MM.1S (cell line): Measurements from ENCODE around the gene POLR3G.

Source experiments
- DNase-seq: peaks from one replicate; pipeline ENCODE4 v3.0.0-alpha.2; 2015
- H2AFZ ChIP-seq: fragments of 300-600 bp; sonication (generic); 2 replicates; pipeline ENCODE4 v1.6.0; 2016; ENCODE audit warnings: antibody characterized with exemption, low read length
- H3F3A ChIP-seq: fragments of 300-600 bp; sonication (generic); 2 replicates; pipeline ENCODE4 v1.6.1; 2016; ENCODE audit warnings: mild to moderate bottlenecking, antibody characterized with exemption, low read length, moderate library complexity, mixed read lengths; ENCODE audit not compliant: insufficient read depth
- H3K27ac ChIP-seq: fragments of 300-600 bp; sonication (generic); 2 replicates; pipeline ENCODE4 v1.5.1; 2016; ENCODE audit warnings: mild to moderate bottlenecking, low read length
- H3K27me3 ChIP-seq: fragments of 300-600 bp; sonication (generic); replicated peaks from 2 replicates; pipeline ENCODE4 v1.6.0; 2016; ENCODE audit warnings: low read length; ENCODE audit not compliant: insufficient read depth
- H3K36me3 ChIP-seq: fragments of 300-600 bp; sonication (generic); replicated peaks from 2 replicates; pipeline ENCODE4 v1.6.1; 2016; ENCODE audit warnings: mild to moderate bottlenecking, low read length, mixed read lengths; ENCODE audit not compliant: insufficient read depth
- H3K4me1 ChIP-seq: fragments of 300-600 bp; sonication (generic); 2 replicates; pipeline ENCODE4 v1.6.1; 2016; ENCODE audit warnings: low read length, mixed read lengths
- H3K4me2 ChIP-seq: fragments of 300-600 bp; sonication (generic); 2 replicates; pipeline ENCODE4 v1.6.0; 2016; ENCODE audit warnings: low read depth, low read length
- H3K4me3 ChIP-seq: fragments of 300-600 bp; sonication (generic); 2 replicates; pipeline ENCODE4 v1.5.1; 2016; ENCODE audit warnings: low read length, mixed read lengths
- H3K79me2 ChIP-seq: fragments of 300-600 bp; sonication (generic); 2 replicates; pipeline ENCODE4 v1.6.1; 2016; ENCODE audit warnings: mixed run types, low read length, mixed read lengths
- H3K9ac ChIP-seq: fragments of 300-600 bp; sonication (generic); 2 replicates; pipeline ENCODE4 v1.6.1; 2016; ENCODE audit warnings: low read length, mixed read lengths
- H3K9me2 ChIP-seq: fragments of 300-600 bp; sonication (generic); replicated peaks from 2 replicates; pipeline ENCODE4 v1.6.1; 2016; ENCODE audit warnings: mild to moderate bottlenecking, low read length, mixed read lengths; ENCODE audit not compliant: insufficient read depth
- H3K9me3 ChIP-seq: fragments of 300-600 bp; sonication (generic); replicated peaks from 2 replicates; pipeline ENCODE4 v1.6.1; 2016; ENCODE audit warnings: mild to moderate bottlenecking, low read length, mixed read lengths; ENCODE audit not compliant: insufficient read depth
- H4K20me1 ChIP-seq: fragments of 300-600 bp; sonication (generic); 2 replicates; pipeline ENCODE4 v1.6.1; 2016; ENCODE audit warnings: mild to moderate bottlenecking, low read length, moderate library complexity, mixed read lengths; ENCODE audit not compliant: insufficient read depth
- EZH2 ChIP-seq: fragments of 300-600 bp; sonication (generic); optimal IDR thresholded peaks from 2 replicates; pipeline ENCODE3; 2017; ENCODE audit warnings: low read depth, mild to moderate bottlenecking, antibody characterized with exemption, low read length, mixed read lengths
- EZH2phosphoT487 ChIP-seq: fragments of 300-600 bp; sonication (generic); IDR thresholded peaks from 2 replicates; pipeline ENCODE4 v1.6.1; 2018; ENCODE audit warnings: antibody characterized with exemption, low read length
- TF ChIP-seq, protein P1 (sequence below): fragments of 300-600 bp; sonication (generic); IDR thresholded peaks from 2 replicates; pipeline ENCODE4 v1.5.1; 2016; ENCODE audit warnings: antibody characterized with exemption, low read length, mixed read lengths

POLR3G gene

DNA sequence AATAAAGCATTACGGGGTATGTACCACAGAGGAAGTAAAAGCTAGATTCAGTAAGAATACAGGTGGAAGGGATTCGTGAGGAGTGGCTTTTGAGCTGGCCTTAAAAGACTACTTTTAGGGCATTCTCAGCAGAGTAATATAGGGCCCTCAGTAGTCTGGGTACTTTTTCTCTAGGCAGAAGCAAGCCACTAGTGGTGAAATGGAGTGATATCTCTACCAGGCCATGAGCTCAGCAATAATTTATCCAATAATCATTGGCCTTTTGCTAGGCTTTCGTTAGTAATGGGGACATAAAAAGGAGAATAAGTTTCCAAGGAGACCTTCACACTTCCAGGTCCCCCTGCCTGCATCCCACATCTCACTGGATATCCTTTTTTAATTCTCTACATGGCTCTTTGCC lies 1.7 kb downstream of the POLR3G start:
- H3K4me2 ChIP-seq, result no peak overlapping the region
- H3K4me3 ChIP-seq, result no peak overlapping the region
- no peak for DNase-seq

DNA sequence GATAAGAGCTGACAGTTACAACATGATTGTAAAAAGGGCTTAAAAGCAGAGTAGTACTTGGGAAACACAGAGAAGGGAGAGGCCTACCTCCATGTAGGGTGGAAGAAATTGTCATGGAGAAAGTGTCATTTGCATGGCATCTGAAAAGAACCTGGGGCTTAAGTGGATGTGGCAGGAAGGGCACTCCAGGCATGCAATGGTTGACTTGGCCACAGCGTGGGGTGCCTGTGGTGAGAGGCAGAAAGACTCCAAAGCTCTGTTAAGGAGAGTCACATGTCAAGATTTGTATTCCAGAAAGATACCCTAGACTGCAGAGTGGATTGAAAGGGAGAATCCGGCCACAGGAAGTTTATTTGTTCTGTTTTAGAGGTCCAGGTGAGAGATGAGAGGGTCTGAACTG lies 2.4 kb downstream of the POLR3G start:
- H3K27ac ChIP-seq, result no peak overlapping the region
- H3K4me1 ChIP-seq, result peaks cover 9% of the 10 kb centered on the region; the same call in 1 of the 2 replicates

More for the DNA sequence above, 1.7 kb downstream of the POLR3G start:
- Histone ChIP-seq H4K20me1 (no peaks in the 10 kb centered on the region), H3K9me2 (no peaks in the 10 kb centered on the region), H3K79me2 (peaks cover 16% of the 10 kb centered on the region), H3F3A (no peaks in the 10 kb centered on the region), H3K27me3 (no peaks in the 10 kb centered on the region), H3K36me3 (no peaks in the 10 kb centered on the region), H3K27ac (no peak overlapping the region), H3K4me1 (peaks cover 9% of the 10 kb centered on the region; the same call in 1 of the 2 replicates), H2AFZ (no peak overlapping the region), H3K9me3 (no peaks in the 10 kb centered on the region), H3K9ac (no peak overlapping the region)
- TF ChIP-seq, protein P1, sequence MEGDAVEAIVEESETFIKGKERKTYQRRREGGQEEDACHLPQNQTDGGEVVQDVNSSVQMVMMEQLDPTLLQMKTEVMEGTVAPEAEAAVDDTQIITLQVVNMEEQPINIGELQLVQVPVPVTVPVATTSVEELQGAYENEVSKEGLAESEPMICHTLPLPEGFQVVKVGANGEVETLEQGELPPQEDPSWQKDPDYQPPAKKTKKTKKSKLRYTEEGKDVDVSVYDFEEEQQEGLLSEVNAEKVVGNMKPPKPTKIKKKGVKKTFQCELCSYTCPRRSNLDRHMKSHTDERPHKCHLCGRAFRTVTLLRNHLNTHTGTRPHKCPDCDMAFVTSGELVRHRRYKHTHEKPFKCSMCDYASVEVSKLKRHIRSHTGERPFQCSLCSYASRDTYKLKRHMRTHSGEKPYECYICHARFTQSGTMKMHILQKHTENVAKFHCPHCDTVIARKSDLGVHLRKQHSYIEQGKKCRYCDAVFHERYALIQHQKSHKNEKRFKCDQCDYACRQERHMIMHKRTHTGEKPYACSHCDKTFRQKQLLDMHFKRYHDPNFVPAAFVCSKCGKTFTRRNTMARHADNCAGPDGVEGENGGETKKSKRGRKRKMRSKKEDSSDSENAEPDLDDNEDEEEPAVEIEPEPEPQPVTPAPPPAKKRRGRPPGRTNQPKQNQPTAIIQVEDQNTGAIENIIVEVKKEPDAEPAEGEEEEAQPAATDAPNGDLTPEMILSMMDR, result no peak
- TF ChIP-seq EZH2 (no peak), EZH2phosphoT487 (no peak)

GRCh38 chr5:90477621-90478215 lies 3.1 kb downstream of the POLR3G start:
- H3K79me2 ChIP-seq, result peaks cover 14% of the 10 kb centered on the region
- H3K36me3 ChIP-seq, result no peaks in the 10 kb centered on the region
- H3K4me2 ChIP-seq, result no peak overlapping the region
- H3K27ac ChIP-seq, result no peak overlapping the region
- H3K9me3 ChIP-seq, result no peaks in the 10 kb centered on the region
- no peak overlapping the region for H2AFZ ChIP-seq
- peaks cover 5% of the 10 kb centered on the region; the same call in 1 of the 2 replicates for H3K4me1 ChIP-seq
- H3K4me3 ChIP-seq, result no peak overlapping the region
- H3F3A ChIP-seq, result no peaks in the 10 kb centered on the region
- no peak overlapping the region for H3K9ac ChIP-seq
- H4K20me1 ChIP-seq, result no peaks in the 10 kb centered on the region
- H3K27me3 ChIP-seq, result no peaks in the 10 kb centered on the region
- no peaks in the 10 kb centered on the region for H3K9me2 ChIP-seq
- TF ChIP-seq, protein P1, result no peak
- no peak for TF ChIP-seq EZH2
- TF ChIP-seq EZH2phosphoT487, result no peak
- DNase-seq, result no peak

More for the DNA sequence above, 2.4 kb downstream of the POLR3G start:
- no peak for TF ChIP-seq EZH2
- TF ChIP-seq EZH2phosphoT487, result no peak
- TF ChIP-seq, protein P1, result no peak
- H3K36me3 ChIP-seq, result no peaks in the 10 kb centered on the region
- H3K4me2 ChIP-seq, result no peak overlapping the region
- no peaks in the 10 kb centered on the region for H3K9me2 ChIP-seq
- H2AFZ ChIP-seq, result no peak overlapping the region
- H3K9me3 ChIP-seq, result no peaks in the 10 kb centered on the region
- no peak for DNase-seq
- H3F3A ChIP-seq, result no peaks in the 10 kb centered on the region
- peaks cover 16% of the 10 kb centered on the region for H3K79me2 ChIP-seq
- no peaks in the 10 kb centered on the region for H3K27me3 ChIP-seq
- no peaks in the 10 kb centered on the region for H4K20me1 ChIP-seq
- H3K4me3 ChIP-seq, result no peak overlapping the region
- no peak overlapping the region for H3K9ac ChIP-seq
